Iris pigment epithelial cell (primary cell): ENCODE results near the gene NTF3.
A peak's percentile ranks its signal among the peaks of the same experiment; 100 is the strongest.

ENCODE experiments used
- DNase-seq: peaks from one replicate; pipeline ENCODE4 v3.0.0-alpha.2; 2011; ENCODE audit warnings: low read depth

NTF3 gene

DNA sequence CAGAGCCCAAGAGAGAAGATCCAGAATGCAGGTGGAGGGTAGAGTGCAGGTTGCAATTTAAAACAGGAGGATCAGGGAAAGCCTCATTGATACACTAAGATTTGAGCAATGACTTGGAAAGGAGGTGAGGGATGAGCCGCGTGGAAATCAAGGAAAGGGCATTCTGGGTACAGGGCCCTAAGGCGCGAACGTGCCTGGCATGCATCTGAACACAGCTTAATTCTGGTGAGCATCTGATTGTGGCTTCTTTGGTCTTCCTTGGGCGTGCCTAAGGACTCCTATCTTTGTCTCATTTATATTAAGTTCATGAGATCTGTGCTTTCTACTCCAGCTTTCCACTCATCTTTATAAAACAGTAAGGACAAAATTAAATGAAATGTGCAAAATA lies 79.3 kb downstream of the NTF3 start:
- no peak for DNase-seq

DNA sequence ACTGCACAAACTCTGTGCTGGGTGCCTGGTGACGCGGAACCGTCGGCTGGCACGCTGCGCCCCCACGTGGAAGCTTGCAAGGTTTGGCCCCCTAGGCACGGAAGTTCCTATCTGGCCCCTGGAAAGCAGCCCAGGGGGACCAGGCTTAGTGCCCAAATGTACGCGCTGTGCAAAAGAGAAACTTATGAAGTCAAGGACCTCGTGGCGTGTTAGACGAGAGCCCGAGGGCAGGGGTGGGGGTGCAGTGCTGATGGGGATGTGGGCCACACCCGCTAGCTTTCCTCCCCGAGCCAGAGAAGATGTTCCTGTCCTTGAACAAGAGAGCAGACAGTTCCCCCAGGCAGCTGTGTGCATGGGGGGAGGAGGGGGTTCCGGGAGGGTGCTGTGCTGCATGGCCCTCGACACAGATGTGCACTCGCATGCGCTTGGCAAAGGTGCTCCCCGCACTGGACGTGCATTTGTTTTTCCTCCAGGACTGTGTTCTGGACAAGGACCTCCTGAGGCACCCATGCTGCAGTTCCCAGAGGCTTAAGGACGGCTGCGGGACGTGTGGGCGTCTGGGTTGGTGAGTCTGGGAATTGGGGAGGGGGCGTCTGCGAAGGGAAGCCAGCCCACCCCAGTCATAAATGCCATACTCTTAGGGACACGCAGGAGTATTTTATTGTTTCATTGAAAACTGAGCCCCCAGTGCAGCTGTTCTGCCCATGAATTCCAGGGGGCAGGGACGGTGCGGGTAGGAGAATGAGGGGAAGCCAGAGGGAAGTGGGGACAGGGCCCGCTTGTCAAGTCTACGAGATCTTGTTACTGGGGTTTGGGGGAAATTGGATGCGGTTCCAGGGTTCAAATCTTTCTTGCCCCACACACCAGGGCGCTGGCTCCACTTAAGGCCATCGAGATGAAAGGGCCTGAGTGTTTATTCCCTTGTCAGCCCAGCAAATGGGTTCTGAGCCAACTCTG lies 80.0 kb downstream of the NTF3 start:
- DNase-seq: peak; percentile 5

DNA sequence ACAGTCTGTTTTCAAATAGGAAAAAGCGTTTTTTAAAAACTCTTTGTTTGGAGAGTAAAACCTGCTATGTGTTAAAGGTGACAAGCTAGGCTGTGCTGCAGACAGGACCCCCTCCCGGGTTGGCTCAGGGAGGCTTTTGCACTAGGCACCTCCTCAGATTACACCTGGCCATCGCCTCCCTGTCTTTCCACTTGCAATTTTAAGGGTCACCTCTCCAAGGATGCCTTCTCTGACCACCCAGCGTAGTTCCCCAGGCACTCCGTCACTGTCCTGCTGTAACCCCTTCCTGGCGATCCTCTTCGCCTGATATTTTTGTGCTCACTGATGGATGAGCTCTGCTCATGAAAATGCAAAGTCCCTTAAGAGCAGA lies 80.7 kb downstream of the NTF3 start:
- no peak for DNase-seq

DNA sequence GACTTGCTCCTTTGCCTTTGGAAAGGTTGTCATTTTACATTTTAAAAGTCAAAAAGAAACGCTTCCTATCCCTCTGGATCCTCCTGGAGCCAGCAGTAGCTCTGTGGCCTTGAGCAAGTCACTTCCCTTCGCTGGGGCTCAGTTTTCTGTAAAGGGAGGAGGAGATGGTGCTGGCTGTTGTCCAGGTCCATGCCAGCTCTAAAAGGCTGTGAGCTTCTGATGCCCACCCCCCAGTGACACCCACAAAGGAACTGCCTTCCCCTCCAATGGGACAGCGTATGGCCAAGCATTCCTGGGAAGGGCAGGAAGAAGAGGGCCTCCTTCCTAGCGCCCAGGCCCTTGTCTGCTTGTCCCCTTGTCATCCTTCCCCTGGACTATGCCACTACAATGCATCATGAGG lies 81.5 kb downstream of the NTF3 start:
- no peak for DNase-seq

DNA sequence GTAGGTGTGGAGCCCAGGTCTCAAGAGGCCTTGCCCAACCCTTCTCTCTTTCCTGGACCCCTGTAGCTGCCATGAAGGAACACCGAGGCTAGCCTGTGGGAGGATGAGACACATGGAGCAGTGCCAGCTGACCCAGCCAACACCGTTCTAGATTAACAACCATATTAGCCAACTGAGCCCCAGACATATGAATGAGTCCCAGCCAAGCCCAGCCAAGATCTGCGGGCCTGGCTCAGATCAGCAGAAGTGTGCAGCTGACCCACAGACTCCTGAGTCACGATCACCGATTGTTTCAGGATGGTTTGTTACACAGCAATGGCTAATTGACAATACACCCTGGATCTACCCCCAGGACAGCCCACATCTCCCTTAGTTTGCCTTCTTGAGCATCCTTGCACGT lies 82.1 kb downstream of the NTF3 start:
- DNase-seq: no peak

DNA sequence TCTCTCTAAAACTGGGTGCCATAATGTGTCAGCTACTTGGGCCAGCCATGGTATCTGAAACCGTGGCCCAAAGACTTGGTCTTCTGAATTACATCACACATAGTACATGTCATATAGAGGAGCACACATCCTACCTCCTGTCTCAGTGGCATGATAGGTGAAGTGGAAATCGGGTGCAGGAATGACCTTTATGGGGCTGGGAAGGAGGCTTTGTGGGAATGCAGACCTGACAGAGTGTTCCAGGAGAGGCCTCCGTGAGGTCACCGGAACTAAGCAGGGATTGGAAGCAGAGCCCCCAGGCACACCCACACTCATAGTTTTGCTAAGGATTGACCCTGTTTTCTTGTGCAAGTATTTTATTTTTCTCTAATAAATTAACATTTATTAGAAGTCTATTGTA lies 82.6 kb downstream of the NTF3 start:
- DNase-seq: no peak

DNA sequence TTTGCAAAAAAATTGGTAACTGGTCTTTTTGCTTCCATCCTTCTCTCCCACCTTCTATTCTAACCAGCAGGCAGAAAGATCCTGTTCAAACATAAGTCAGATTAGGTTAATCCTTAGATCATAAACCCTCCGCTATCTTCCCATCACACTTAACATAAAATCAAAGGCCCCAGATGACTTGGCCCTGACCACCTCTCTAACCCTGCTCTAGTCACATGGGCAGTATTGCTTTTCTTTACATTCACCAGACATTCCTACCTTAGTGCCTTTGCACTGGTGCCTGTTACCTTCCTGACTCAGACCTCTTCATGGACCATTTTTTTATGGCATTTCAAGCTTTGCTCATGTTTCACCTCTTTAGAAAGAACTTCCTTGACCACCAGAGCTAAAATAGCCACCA lies 83.5 kb downstream of the NTF3 start:
- DNase-seq: no peak

DNA sequence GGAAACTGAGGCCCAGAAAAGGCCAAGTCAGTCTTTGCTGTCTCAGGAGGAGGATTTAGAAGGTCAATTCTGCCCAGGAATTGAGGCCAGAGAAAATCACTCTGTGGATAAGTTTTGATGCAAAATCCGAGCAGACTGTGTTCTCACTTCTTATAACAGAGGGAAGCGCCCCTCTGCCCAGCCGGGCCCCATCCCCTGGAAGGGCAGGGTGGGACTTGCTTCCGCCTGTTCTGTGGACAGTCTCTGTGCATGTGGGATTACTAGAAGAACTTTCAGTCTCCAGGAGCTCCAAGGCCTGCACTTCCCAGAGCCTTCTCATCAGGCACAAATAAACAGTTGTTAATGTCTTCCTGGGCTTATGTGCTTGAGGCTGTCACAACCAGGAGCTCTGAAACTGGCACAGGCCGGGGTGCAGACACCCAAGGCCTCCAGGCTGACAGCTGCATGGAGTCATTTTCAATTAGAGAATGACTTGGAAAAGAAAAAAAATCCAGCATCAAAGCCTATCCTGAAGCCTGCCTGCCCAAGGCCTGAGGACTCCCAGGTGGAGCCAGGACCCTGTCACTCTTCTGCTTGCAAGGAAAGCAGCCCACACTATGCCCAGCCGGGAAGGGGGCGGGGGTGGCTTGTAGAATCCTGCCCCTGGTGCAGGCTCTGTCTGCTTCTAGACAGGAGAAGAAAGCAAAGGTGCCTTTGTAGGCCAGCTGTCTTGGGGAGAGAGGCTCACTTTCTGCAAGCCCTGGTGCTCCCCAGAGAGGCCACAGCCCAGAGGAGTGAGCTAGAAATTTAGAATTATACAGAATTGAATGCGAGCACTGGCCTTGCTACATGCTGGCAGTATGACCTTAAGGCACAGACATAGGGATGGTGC lies 84.7 kb downstream of the NTF3 start:
- no peak for DNase-seq

DNA sequence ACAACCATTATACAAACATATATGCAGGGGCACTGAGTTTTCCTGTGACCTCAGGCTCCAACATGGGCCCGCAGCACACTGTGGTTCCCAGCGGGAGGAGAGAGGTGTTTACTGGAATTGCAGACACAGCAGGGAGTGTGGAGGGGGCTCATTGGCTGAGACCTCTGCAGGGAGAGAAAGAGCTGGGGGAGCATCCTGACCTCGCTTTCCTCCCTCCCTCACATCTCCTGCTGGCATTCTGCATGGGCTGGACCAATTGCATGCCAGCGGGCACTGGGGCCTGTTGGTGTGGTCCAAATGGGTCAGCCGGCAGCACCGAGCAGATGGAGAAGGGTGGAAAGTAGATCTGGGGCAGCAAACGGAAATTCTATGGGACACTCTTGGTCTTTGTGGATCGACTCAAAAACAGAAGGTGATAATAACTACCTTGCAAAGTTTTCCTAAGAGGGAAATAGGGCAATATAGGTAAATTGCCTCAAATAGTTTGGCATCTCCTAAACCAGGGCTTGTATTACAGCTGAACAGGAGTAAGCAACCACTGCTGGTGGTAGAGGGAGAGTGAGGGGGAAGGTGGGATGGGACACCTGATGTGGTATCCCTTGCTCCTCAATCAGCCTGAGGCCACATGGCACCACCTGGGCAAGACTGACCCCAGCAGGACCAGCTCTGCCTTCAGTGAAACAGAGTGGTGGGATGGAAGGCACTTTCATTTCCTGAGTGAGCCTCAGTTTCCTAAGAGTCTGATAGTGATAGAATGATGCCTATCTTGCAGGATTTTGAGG lies 86.9 kb downstream of the NTF3 start:
- no peak for DNase-seq

DNA sequence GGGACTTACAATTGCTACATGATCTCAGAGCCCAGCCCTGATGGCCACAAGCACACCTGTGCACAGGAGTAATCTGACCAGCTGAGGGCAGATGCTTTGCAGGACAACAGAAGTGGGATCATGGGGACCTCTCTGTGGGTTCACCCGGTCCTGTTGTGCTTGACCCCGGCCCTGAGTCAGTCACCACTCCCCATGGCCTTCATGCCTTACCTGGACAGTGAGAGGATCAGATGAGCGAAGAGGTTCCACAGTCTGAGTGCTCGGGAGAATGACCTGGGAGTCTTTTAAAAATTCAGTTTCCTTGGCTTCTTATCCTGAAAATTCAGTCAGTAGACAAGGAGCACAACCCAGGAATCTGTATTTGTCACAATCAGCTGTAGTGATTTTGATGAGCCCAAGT lies 88.1 kb downstream of the NTF3 start:
- DNase-seq: no peak

DNA sequence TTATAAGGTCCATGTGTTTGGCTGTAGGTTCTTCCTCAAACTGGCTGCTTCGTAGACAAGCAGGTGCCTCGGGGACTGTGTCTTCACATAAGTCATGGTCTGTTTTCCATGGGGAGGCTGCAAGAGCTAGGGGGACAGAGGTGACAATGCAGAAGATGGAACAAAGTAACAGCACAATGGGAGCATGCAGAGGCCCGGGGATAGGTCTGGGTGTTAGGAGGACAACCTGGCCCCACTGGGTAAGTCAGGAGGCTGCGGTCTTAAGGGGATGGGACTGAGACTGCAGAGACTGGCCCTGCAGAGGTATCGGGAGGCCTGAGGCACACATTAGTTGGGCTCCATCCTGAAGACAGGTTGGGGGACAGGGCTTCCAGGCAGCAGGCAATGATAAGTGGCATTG lies 88.9 kb downstream of the NTF3 start:
- no peak for DNase-seq

DNA sequence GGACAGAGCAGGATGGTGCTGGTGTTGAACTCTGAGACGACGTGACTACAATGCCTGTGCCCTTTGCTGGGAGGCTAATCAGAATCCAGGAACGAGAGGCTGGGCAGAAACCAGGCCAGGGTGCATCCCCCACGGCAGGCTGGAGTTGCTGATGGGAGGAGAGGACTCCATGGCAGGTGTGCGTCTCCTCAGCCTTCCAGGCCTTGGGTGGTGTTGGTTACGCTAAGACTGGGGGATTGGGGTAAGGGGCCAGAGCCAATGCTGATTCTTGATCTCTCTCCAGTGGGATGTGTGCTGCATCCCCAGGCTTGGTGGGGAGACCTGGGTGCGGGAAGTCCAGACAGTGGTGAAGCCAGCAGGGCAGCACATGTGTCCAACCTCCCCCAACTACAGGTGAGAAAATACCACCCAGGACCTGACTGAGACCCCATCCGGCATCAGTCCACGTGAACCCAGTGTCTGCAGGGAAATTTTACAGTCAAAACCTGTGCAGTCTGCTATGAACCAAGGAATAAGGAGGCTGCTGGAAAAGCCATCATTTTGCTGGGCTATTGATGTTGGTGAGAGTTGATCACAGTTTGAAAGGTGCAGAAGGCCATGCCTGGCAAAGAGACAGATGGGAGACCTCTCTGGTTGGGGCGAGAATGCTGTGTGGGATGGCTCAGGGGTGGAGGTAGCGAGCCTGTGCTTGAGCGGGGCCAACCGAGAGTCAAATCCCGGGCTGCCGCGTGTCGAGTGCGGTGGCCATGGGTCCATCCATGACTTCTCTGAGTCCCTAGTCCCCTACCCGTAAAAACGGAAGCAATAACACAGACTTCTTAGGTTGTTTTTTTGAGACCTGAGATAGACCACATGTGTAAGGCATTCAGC lies 89.8 kb downstream of the NTF3 start:
- DNase-seq: no peak

DNA sequence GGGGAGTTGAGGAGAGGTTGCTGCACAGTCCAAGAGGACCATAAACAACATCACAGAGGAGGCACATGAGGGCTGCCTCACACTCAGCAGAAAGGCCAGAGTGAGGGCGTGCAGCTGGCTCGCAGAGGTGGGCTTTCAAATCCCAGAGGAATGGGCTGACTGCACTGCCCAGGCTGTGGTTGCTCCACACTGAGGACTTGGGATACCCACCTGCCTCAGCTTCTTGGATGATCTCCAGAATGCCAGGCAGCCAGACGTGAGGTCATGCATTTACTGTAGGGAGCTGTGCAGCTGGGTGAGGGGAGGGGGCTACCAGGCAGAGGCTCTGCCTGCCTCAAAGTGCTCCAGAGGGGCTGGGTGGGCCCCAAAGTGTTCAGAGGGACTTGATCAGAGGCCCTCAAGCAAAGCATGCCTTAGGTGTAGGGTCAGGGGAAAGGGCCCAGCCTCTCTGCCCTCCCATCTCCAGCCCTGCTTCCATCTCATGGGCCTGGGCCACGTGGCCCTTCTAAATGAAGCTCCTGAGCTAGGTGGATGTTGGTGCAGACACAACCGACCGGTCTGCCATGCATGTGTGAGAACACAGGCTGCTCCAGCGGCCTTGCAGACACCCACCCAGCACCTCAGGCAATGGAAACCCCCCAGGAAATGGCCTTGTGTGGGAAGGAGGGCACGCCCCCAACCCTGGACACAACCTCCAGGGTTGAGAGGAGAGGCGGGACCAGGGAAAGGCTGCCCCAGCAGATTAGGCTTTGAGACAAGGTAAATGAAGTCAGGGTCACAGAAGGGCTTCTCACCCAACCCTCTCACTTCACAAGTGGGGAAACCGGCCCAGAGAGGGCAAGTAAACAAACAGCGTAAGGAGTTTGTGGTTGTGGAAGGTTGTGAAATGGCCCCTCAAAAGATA lies 90.8 kb downstream of the NTF3 start:
- no peak for DNase-seq

DNA sequence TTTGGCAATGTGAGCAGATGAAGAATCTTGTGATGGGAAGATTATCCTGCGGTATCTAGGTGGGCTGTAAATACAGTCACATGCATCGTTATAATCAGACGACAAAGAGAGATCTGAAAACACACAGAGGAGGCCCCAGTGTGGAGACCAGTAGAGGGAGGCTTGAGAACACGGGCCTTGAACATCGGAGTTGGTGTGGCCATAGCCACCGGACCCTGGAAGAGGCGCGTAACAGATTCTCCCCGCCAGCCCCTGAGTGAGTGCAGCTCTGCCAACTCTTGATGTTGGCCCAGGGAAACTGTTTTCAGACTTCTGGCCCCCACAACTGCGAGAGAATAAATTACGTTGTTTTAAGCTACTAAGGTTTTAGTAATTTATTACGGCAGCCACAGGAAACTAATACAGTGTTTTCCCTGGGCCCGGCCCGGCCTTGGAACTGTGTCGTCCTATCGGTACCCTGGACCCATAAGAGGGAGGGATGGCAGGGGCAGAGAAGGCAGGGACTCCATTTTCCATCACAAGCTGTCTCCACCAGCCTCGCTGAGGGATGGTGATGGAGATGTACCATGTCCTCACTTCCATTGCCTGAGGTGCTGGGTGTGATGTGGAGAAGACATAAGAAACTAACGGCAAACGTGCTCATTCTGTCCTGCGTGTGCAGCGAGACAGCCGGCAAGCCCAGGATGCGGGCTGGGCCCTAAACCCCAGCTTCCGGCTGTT lies 91.6 kb downstream of the NTF3 start:
- DNase-seq: no peak

DNA sequence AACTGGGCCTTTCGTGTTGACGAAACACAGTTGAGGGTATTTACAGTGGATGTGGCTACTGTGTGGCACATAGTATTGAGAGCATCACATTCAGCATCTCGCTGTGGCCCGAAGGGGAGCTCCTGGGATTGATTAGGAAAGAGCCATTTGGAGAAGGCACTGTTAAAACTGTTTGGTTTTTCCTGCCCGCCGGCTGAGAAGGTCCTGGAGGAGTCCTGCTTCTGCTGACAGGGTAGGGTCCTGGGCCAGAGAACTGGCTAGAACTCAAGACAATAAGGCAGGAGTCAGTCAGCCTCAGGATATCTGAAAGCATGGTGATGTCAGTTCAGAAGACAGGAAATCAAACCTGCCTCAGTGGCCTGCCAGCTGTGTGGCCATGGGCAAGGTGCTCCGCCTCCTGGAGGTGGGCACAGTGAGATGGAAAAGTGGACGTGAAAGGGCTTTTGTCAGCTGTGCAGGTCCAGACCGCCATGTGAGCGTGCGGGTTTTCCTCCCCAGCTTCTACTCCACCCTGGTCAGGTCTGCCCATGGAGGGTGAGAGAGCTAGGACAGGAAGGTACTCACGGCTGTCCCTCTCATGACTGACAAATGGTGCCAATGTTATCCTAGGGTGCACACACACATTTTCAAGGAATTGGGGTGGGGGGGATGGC lies 92.3 kb downstream of the NTF3 start:
- no peak for DNase-seq

DNA sequence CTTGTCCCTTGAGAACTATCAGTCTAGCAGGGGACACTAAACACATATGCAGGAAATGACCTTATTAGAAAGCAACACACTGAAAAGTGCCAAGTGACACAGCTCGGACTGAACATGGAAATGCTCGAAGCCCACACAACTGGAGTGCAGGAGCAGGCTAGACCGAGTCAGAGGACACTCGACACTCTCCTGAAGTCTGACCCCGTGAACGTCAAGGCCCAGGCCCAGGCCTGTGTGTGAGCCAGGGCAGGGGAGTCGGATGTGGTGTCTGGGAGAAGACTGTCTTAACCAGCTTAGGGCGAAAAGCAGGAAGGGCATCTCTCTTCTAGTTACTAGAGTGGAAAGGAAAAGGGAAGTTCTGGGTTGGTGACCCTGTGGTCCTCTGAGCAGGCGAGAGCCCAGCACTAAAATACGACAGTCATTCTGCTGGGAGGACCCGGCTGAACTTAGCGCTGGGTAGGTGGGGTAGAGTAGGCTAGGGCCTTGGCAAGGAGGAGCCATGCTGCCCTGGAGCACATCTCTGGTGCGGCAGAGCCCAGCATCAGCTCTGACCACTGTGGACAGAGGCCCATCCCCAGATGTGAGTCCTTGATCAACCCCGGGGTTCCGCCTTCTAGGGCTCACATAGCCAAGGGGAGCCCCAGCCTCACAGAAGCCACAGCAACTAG lies 93.0 kb downstream of the NTF3 start:
- DNase-seq: no peak

DNA sequence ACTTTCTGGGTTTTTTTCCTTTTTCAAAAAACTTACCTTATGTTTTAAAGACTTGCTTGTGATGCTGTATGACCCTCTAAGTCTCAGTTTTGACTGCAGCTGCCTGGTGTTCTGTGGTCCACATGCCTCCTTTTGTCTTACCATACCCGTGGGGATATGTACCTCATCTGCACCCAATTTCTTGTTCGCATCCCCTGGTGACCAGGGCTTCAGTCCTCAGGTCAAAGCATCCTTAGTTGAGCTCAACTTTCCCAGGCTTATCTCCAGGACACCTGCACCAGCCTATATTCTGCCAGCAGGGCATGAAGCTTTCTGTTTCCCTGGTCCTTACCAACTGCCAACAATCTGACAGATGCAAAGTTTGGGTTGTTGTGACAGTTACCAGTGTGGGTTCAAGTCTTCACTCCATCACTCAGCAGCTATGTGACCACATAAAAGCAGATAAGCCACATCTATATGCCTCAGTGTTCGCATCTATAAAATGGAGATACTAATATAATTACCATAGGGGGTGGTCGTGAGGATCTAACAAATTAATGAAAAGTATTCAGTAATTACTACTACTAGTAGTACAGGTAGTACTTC lies 94.0 kb downstream of the NTF3 start:
- no peak for DNase-seq

DNA sequence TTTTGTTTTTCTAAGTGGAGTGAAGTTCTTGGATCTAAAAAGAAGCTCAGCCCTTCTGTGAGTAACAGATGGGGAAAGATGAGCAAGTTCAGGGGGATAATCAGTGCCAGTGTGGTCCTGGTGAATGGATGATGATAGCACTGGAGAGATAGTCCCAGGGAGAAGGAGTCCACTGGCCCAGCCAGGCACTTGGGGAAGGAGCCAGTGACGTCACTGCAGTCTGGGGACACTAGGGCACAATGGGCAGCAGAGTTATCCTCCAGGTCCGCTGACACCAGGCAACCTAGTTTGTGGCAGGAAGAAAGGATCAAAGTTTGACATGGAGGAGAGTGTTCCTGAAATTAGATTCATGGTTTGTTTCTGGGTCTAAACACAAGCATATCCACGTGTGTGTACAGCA lies 101.5 kb downstream of the NTF3 start:
- DNase-seq: no peak
